Pancreas (tissue), 10 donors: ENCODE measurements around the gene RCVRN. TPM values are rescaled to one million over a fixed set of nuclear protein-coding genes. Genes with fewer than 3 reads are reported as not detected.
"Not testable (repeated sequence)": the region's sequence is repeated elsewhere in the genome, so short reads cannot be mapped to it uniquely, and the experiment has no call there.

Experiments
- ATAC-seq, 4 donors: fragments of 200-7000 bp; cut with Tn5 transposase; one replicate each; pipeline versions ENCODE4 v1.8.0 to v1.9.1; 2020; ENCODE audit warnings: mild to moderate bottlenecking in 4 of 4, moderate library complexity in 4 of 4
- DNase-seq, 6 donors: peaks; one replicate each; pipeline ENCODE4 v3.0.0-alpha.2; 2020
- FAIRE-seq: peaks from 2 replicates; lab custom pipeline; 2012; peaks lifted over from hg19 to GRCh38; lab: Jason Lieb, UNC
- H3K27ac ChIP-seq, 4 donors: fragments of 200-600 bp; sonication (generic); 1 replicate in 3 of 4; 2 replicates in 1 of 4; pipeline versions ENCODE4 v1.5.0 to v1.8.0; 2020
- H3K27me3 ChIP-seq, 4 donors: fragments of 200-600 bp; one replicate each; pipeline ENCODE4 v1.8.0; 2021
- H3K36me3 ChIP-seq, 3 donors: fragments of 200-600 bp; sonication (generic) in 1 of 3; one replicate each; pipeline versions ENCODE4 v1.5.0 to v1.8.0; 2020 to 2021
- H3K4me1 ChIP-seq, 3 donors: fragments of 200-600 bp; one replicate each; pipeline ENCODE4 v1.8.0; 2021
- H3K4me3 ChIP-seq, 4 donors: fragments of 200-600 bp; sonication (generic) in 2 of 4; one replicate each; pipeline versions ENCODE4 v1.5.0 to v1.8.0; 2020 to 2021
- H3K9me3 ChIP-seq, 4 donors: fragments of 200-600 bp; one replicate each; pipeline ENCODE4 v1.8.0; 2021
- CTCF ChIP-seq, 4 donors: fragments of 200-600 bp; sonication (generic) in 3 of 4; IDR thresholded peaks; one replicate each; pipeline versions ENCODE4 v1.5.0 to v1.8.0; 2021; ENCODE audit warnings: antibody characterized with exemption in 4 of 4
- WGBS, 2 donors: extraction: QIAGEN DNeasy Blood & Tissue Kit; methylation state at CpG; one replicate each; pipeline ENCODE4 v1.1.7; 2013; 5-methylcytosine and 5-hydroxymethylcytosine counted together
- intact Hi-C, 3 donors: fragments of 100-400 bp; cut with DNase I; formaldehyde crosslinking; loops; one replicate each; pipeline versions ENCODE4 v1.11.1 to v1.14.2; 2022
- polyA plus RNA-seq, 2 donors: library from polyadenylated mRNA; stranded (reverse); fragments of 200-250 nt; gene quantifications; one replicate each; pipeline ENCODE4 v1.2.3, GENCODE V29; 2013
- total RNA-seq, 6 donors: library from RNA; stranded (reverse); fragmentation: NEBNext Ultra II Directional in 4 of 6; extraction: Animal tissue kit (Norgen Biotek cat#: 25700) in 4 of 6; gene quantifications; one replicate each; pipeline versions ENCODE4 v1.2.1 to v1.2.4, GENCODE V29; 2021 to 2023
- donor health status: healthy with polysubstance abuse.
- donor health status: DM: no; HTN: no; CAD: no; lungs with moderate emphysema.
- donor health status: DM: no; HTN: no; CAD: no.
- donor health status: control.
- donor health status: control.
- donor health status: Bipolar disorder and iron deficiency.
- donor health status: DM: yes; HTN: yes; CAD: no.
- donor health status: DM: no; HTN: no; CAD: no.
- donor health status: DM: no; HTN: no; CAD: no.
- donor health status: DM: yes; HTN: yes; CAD: no.

Gene RCVRN
- total and polyA plus RNA-seq, 8 donors: 0.26 to 0.30 TPM; not detected in 6

DNA sequence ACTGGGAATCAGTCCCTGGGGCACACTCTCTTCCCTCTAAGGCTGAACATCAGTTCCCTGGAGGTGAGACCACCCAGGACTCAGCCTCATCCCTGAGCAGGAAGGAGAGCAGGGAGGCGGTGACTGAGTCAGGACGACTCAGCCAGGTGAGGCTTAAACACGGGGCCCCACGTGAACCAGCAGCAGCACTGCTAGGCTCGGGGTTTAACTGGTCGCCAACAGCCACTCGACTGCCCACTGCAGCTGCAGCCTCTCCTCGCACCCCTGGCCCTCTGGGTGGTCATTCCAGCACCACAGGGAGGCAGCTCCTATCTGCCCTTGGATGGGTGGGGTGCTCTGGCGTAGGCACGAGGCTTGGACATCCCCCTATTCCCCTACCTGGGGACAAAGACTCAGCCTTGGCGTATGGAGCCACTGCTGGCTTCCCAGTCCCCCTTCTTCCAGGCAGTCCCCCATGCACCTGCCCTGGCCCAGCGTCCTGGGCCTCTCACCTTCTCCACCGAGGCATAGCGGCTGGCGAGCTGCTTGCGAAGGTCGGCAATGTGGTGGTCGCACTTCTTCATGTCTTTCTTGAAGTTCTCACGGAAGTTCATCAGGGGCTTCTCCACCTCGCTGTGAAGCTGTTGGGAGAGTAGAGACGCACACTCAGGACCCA, 21.2 kb upstream of the RCVRN start:
- no peak for TF ChIP-seq CTCF (IDR thresholded peaks at IDR 0.05)
- 57 to 72% methylated on average over 21 of the region's 21 CpGs for WGBS, 2 donors
- no peak for FAIRE-seq
- no peak overlapping the region for H3K4me3 ChIP-seq
- no peaks in the 10 kb centered on the region for H3K36me3 ChIP-seq
- intact Hi-C loops: no loop called here
- no peak for ATAC-seq
- no peak for DNase-seq
- H3K27me3 ChIP-seq: peaks cover 0 to 4% (median 0%) of the 10 kb centered on the region in 4 donors
- H3K9me3 ChIP-seq: no peaks in the 10 kb centered on the region
- H3K4me1 ChIP-seq: no peaks in the 10 kb centered on the region
- no peak overlapping the region for H3K27ac ChIP-seq

GRCh38 chr17:9925457-9925856, 20.4 kb upstream of the RCVRN start:
- Histone ChIP-seq H3K4me3 (no peak overlapping the region), H3K4me1 (no peaks in the 10 kb centered on the region), H3K27ac (no peak overlapping the region), H3K9me3 (no peaks in the 10 kb centered on the region), H3K27me3 (peaks cover 0 to 4% (median 0%) of the 10 kb centered on the region in 4 donors), H3K36me3 (no peaks in the 10 kb centered on the region)
- ATAC-seq (no peak), FAIRE-seq (no peak), DNase-seq (no peak)
- intact Hi-C loops: no loop called here
- no peak for TF ChIP-seq CTCF (IDR thresholded peaks at IDR 0.05)
- 73 to 79% methylated on average over 11 of the region's 11 CpGs for WGBS, 2 donors

DNA sequence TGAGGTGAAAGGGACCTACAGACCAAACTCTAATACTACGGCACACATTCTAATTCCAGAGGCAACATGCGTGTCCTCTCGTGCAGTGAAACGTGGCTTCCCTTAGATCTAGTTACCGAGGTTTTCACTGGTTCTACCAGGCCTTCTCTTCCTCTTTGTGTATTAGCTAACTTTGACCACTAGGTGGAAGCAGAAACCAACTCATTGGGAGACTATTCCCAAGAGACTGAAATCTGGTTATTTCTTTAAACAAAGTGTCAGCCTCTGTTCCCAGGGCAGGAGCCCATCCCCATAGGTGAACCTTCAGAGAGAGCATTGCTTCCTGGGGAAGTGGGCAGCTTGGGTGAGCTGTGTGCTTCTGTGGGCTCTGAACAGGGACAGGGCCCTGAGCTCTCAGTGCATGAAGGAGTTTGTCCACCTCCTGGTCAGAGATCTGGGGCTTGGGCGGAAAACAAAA, 19.7 kb upstream of the RCVRN start:
- DNase-seq (peak in 1 of 6 donors; percentile 28), ATAC-seq (peak; percentile 53 to 91 (median 86)), FAIRE-seq (no peak)
- intact Hi-C loops: no loop called here
- peak; percentile 74 to 85 (median 82) for TF ChIP-seq CTCF (IDR thresholded peaks at IDR 0.05)
- H3K36me3 ChIP-seq: no peaks in the 10 kb centered on the region
- peaks cover 0 to 4% (median 0%) of the 10 kb centered on the region in 4 donors for H3K27me3 ChIP-seq
- H3K27ac ChIP-seq: no peak overlapping the region
- H3K9me3 ChIP-seq: no peaks in the 10 kb centered on the region
- 16 to 20% methylated on average over 6 of the region's 6 CpGs for WGBS, 2 donors
- H3K4me1 ChIP-seq: no peaks in the 10 kb centered on the region
- no peak overlapping the region for H3K4me3 ChIP-seq

GRCh38 chr17:9922012-9922848, 17.2 kb upstream of the RCVRN start:
- WGBS, 2 donors: 83 to 88% methylated on average over 14 of the region's 14 CpGs
- no peaks in the 10 kb centered on the region for H3K4me1 ChIP-seq
- intact Hi-C loops: no loop called here
- no peak overlapping the region for H3K4me3 ChIP-seq
- H3K27me3 ChIP-seq: no peaks in the 10 kb centered on the region
- DNase-seq (no peak), FAIRE-seq (no peak), ATAC-seq (no peak)
- no peaks in the 10 kb centered on the region for H3K36me3 ChIP-seq
- no peak overlapping the region for H3K27ac ChIP-seq
- no peaks in the 10 kb centered on the region for H3K9me3 ChIP-seq
- TF ChIP-seq CTCF (IDR thresholded peaks at IDR 0.05): no peak

DNA sequence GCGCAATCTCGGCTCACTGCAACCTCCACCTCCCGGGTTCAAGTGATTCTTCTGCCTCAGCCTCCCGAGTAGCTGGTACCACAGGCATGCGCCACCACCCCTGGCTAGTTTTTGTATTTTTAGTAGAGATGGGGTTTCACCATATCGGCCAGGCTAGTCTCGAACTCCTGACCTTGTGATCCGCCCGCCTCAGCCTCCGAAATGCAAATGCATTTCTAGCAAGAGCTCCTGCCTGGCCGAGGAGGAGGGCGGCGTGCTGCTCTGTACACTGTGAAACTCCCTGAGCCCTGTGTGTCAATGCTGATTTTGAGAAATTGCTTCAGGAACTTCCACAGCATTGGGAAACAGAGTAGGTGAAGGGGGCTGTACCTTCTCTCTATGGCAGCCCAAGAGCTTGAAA, 16.1 kb upstream of the RCVRN start:
- H3K4me1 ChIP-seq, intact Hi-C loops, H3K4me3 ChIP-seq, ATAC-seq, H3K36me3 ChIP-seq, H3K27ac ChIP-seq, H3K9me3 ChIP-seq, FAIRE-seq, H3K27me3 ChIP-seq, DNase-seq: not testable (repeated sequence)
- 66 to 83% methylated on average over 13 of the region's 13 CpGs for WGBS, 2 donors
